HCT116 (cell line): ENCODE data around the gene LKAAEAR1. TPM values are rescaled to one million over a fixed set of nuclear protein-coding genes. Genes with fewer than 3 reads are reported as not detected.

Experiments used
- ATAC-seq: fragments of 200-7000 bp; cut with Tn5 transposase; 2 replicates; pipeline ENCODE4 v1.9.1; 2020; ENCODE audit warnings: mild to moderate bottlenecking, moderate library complexity
- BruUV-seq: library from RNA; stranded (reverse); fragments of 400-500 nt; replicated peaks from 2 replicates; lab custom pipeline; 2021; lab: Mats Ljungman, UMichigan
- CTCF ChIA-PET: fragments of 300-600 bp; sonication (Branson Sonifier 250); formaldehyde crosslinking; loops from one replicate; lab custom pipeline; 2021; ENCODE audit warnings: antibody characterized with exemption; lab: Charles Lee
- POLR2A ChIA-PET: fragments of 300-600, 350-600 bp; sonication (Branson Sonifier 250); formaldehyde crosslinking; loops from one replicate; lab custom pipeline; 2021; ENCODE audit warnings: antibody characterized with exemption; lab: Charles Lee
- RAD21 ChIA-PET, 2 experiments: fragments of 300-600 bp; sonication (Branson Sonifier 250); formaldehyde crosslinking; loops; one replicate each; lab custom pipeline; 2023; ENCODE audit warnings: low total read pairs in 2 of 2; ENCODE audit not compliant: uncharacterized antibody in 2 of 2, unreplicated experiment in 2 of 2, low non-redundant PET in 1 of 2; lab: Charles Lee
- DNase-seq: peaks from one replicate; pipeline ENCODE4 v3.0.0-alpha.2; 2010; ENCODE audit warnings: low read depth, low spot score
- H2AFZ ChIP-seq: fragments of 200-600 bp; shearing (Covaris generic), sonication (generic); 2 replicates; pipeline ENCODE4 v1.6.1; 2017; ENCODE audit warnings: low read depth, mixed run types, mixed read lengths, antibody characterized with exemption, low read length; ENCODE audit not compliant: poor library complexity, severe bottlenecking
- H3K27ac ChIP-seq: 2 replicates; pipeline ENCODE4 v1.5.1; 2012; ENCODE audit warnings: low read depth, low read length
- H3K27me3 ChIP-seq: fragments of 200-600 bp; sonication (generic); 2 replicates; pipeline ENCODE4 v1.6.1; 2016; ENCODE audit warnings: mixed run types, low read length, mixed read lengths; ENCODE audit not compliant: insufficient read depth
- H3K36me3 ChIP-seq, 2 experiments: fragments of 200-500 bp in 1 of 2; fragments of 200-600 bp in 1 of 2; sonication (Bioruptor generic) in 1 of 2; sonication (generic) in 1 of 2; 2 replicates each; pipeline versions ENCODE4 v1.5.1 to v1.6.1; 2014 to 2016; ENCODE audit warnings: low read length in 2 of 2, inconsistent platforms in 1 of 2, mixed read lengths in 1 of 2, mixed run types in 1 of 2; ENCODE audit not compliant: insufficient read depth in 2 of 2, control insufficient read depth in 1 of 2
- H3K4me1 ChIP-seq, 2 experiments: fragments of 200-600 bp in 1 of 2; sonication (generic) in 1 of 2; 2 replicates each; pipeline versions ENCODE4 v1.5.1 to v1.6.1; 2012 to 2017; ENCODE audit warnings: low read length in 2 of 2, inconsistent platforms in 1 of 2, mild to moderate bottlenecking in 1 of 2, mixed read lengths in 1 of 2, mixed run types in 1 of 2, moderate library complexity in 1 of 2; ENCODE audit not compliant: insufficient read depth in 2 of 2, control insufficient read depth in 1 of 2
- H3K4me2 ChIP-seq: fragments of 200-600 bp; sonication (generic); 2 replicates; pipeline ENCODE4 v1.6.1; 2017; ENCODE audit warnings: mixed run types, low read length, mixed read lengths
- H3K4me3 ChIP-seq, 2 experiments: fragments of 200-600 bp in 1 of 2; sonication (generic) in 1 of 2; replicated peaks in 1 of 2; 2 replicates each; pipeline ENCODE4 v1.5.1; 2011 to 2016; ENCODE audit warnings: low read length in 2 of 2, control low read depth in 1 of 2, low read depth in 1 of 2, mild to moderate bottlenecking in 1 of 2, mixed read lengths in 1 of 2, mixed run types in 1 of 2
- H3K79me2 ChIP-seq: fragments of 200-600 bp; sonication (generic); 2 replicates; pipeline ENCODE4 v1.6.1; 2017; ENCODE audit warnings: mild to moderate bottlenecking, mixed run types, low read length, moderate library complexity, mixed read lengths; ENCODE audit not compliant: insufficient read depth
- H3K9ac ChIP-seq: fragments of 200-600 bp; sonication (generic); 2 replicates; pipeline ENCODE4 v1.6.1; 2016; ENCODE audit warnings: low read length, mixed read lengths
- H3K9me2 ChIP-seq: fragments of 200-600 bp; sonication (generic), shearing (Covaris generic); 2 replicates; pipeline ENCODE4 v1.6.1; 2017; ENCODE audit warnings: mixed run types, mild to moderate bottlenecking, moderate library complexity; ENCODE audit not compliant: insufficient read depth
- H3K9me3 ChIP-seq, 2 experiments: fragments of 200-500 bp in 1 of 2; fragments of 200-600 bp in 1 of 2; sonication (Bioruptor generic) in 1 of 2; sonication (generic) in 1 of 2; 2 replicates each; pipeline ENCODE4 v1.6.1; 2014 to 2017; ENCODE audit warnings: low read length in 2 of 2, mixed read lengths in 2 of 2, inconsistent platforms in 1 of 2, low read depth in 1 of 2, mild to moderate bottlenecking in 1 of 2, mixed run types in 1 of 2, moderate library complexity in 1 of 2; ENCODE audit not compliant: control insufficient read depth in 1 of 2, insufficient read depth in 1 of 2
- H4K20me1 ChIP-seq: fragments of 200-600 bp; sonication (generic), shearing (Covaris generic); 2 replicates; pipeline ENCODE4 v1.6.1; 2017; ENCODE audit warnings: mixed run types, mild to moderate bottlenecking, moderate library complexity; ENCODE audit not compliant: insufficient read depth
- ATF3 ChIP-seq: IDR thresholded peaks from 2 replicates; pipeline ENCODE4 v1.6.1; 2012
- CBX3 ChIP-seq: IDR thresholded peaks from 2 replicates; pipeline ENCODE4 v1.6.1; 2012; ENCODE audit warnings: low read depth
- CEBPB ChIP-seq: IDR thresholded peaks from 2 replicates; pipeline ENCODE4 v1.6.1; 2012; ENCODE audit warnings: low read depth
- EGR1 ChIP-seq: IDR thresholded peaks from 2 replicates; pipeline ENCODE4 v1.6.1; 2012; ENCODE audit warnings: low read depth
- ELF1 ChIP-seq: IDR thresholded peaks from 2 replicates; pipeline ENCODE4 v1.6.1; 2012; ENCODE audit warnings: low read depth, borderline replicate concordance
- EZH2 ChIP-seq: fragments of 200-600 bp; sonication (generic); IDR thresholded peaks from 2 replicates; pipeline ENCODE4 v1.6.1; 2017; ENCODE audit warnings: antibody characterized with exemption, mixed run types
- EZH2phosphoT487 ChIP-seq: fragments of 200-600 bp; IDR thresholded peaks from 2 replicates; pipeline ENCODE4 v1.6.1; 2018; ENCODE audit warnings: antibody characterized with exemption, borderline replicate concordance
- JUND ChIP-seq: IDR thresholded peaks from 2 replicates; pipeline ENCODE4 v1.6.1; 2012
- POLR2A ChIP-seq: IDR thresholded peaks from 2 replicates; pipeline ENCODE4 v1.7.0; 2011; ENCODE audit warnings: borderline replicate concordance; ENCODE audit not compliant: insufficient read depth, insufficient read length; ENCODE audit errors: extremely low read depth
- POLR2AphosphoS5 ChIP-seq: IDR thresholded peaks from 2 replicates; pipeline ENCODE4 v1.6.1; 2011; ENCODE audit warnings: mild to moderate bottlenecking, low read depth, low read length, moderate library complexity
- RAD21 ChIP-seq: IDR thresholded peaks from 2 replicates; pipeline ENCODE4 v1.6.1; 2012; ENCODE audit warnings: low read depth, mild to moderate bottlenecking
- SIN3A ChIP-seq: IDR thresholded peaks from 2 replicates; pipeline ENCODE4 v1.6.1; 2012; ENCODE audit warnings: low read depth
- SP1 ChIP-seq: IDR thresholded peaks from 2 replicates; pipeline ENCODE4 v1.6.1; 2012; ENCODE audit warnings: low read depth
- SRF ChIP-seq: IDR thresholded peaks from 2 replicates; pipeline ENCODE4 v1.6.1; 2012; ENCODE audit warnings: low read depth
- TCF7L2 ChIP-seq: IDR thresholded peaks from 2 replicates; pipeline ENCODE4 v1.7.0; 2011; ENCODE audit warnings: borderline replicate concordance, inconsistent platforms; ENCODE audit not compliant: insufficient read depth, insufficient read length; ENCODE audit errors: extremely low read depth
- ZBTB33 ChIP-seq: IDR thresholded peaks from 2 replicates; pipeline ENCODE4 v1.6.1; 2011; ENCODE audit warnings: mild to moderate bottlenecking, low read length, moderate library complexity; ENCODE audit not compliant: insufficient replicate concordance; ENCODE audit errors: extremely low read depth
- ZNF274 ChIP-seq: fragments of 200-500 bp; sonication (Bioruptor generic); IDR thresholded peaks from 2 replicates; pipeline ENCODE4 v1.6.1; 2014; ENCODE audit warnings: mild to moderate bottlenecking, low read depth, low read length, inconsistent platforms
- intact Hi-C: fragments of 100-400 bp; cut with micrococcal nuclease; formaldehyde crosslinking; loops from 2 replicates; pipeline ENCODE4 v1.10.0; 2022
- total RNA-seq: library from RNA; stranded (reverse); gene quantifications from one replicate; pipeline ENCODE4 v1.2.1, GENCODE V29; 2021; ENCODE audit not compliant: unreplicated experiment
- TF ChIP-seq, protein P1 (sequence below): IDR thresholded peaks from 2 replicates; pipeline ENCODE4 v1.6.1; 2012
- TF ChIP-seq, protein P2 (sequence below): IDR thresholded peaks from 2 replicates; pipeline ENCODE4 v1.6.1; 2012; ENCODE audit warnings: low read depth
- TF ChIP-seq, protein P3 (sequence below), 3 experiments: fragments of 200-600 bp in 1 of 3; sonication (generic) in 1 of 3; IDR thresholded peaks in 2 of 3; conservative IDR thresholded peaks in 1 of 3; 2 replicates each; pipeline ENCODE4 v1.5.1; 2012 to 2017; ENCODE audit warnings: low read depth in 2 of 3, low read length in 2 of 3, antibody characterized with exemption in 1 of 3, borderline replicate concordance in 1 of 3, control low read depth in 1 of 3, mild to moderate bottlenecking in 1 of 3, mixed read lengths in 1 of 3, mixed run types in 1 of 3, moderate library complexity in 1 of 3; ENCODE audit not compliant: insufficient read depth in 1 of 3

LKAAEAR1 gene
- total RNA-seq, 1 experiment from 2014 or later: not detected

- Histone ChIP-seq H3K79me2 (no peaks in the 10 kb centered on the region), H3K36me3 (no peaks in the 10 kb centered on the region), H2AFZ (no peak overlapping the region), H3K9me2 (no peaks in the 10 kb centered on the region), H3K9me3 (no peaks in the 10 kb centered on the region), H3K27ac (no peak overlapping the region), H3K4me1 (peaks cover 27 to 34% of the 10 kb centered on the region in 2 experiments), H3K4me2 (no peak overlapping the region), H3K9ac (no peak overlapping the region), H4K20me1 (no peaks in the 10 kb centered on the region), H3K27me3 (no peaks in the 10 kb centered on the region), H3K4me3 (no peak overlapping the region)
- intact Hi-C loops: no loop called here
- no TSS peak for BruUV-seq
- ChIA-PET POLR2A (no interaction called here), CTCF (interaction anchor here (1.1 kb wide), 1 partner anchor 9 kb away, joined by 3 read pairs; no protein-coding TSS in a partner anchor), RAD21 (no interaction called here)
- no peak for ATAC-seq
- TF ChIP-seq CBX3: no peak
- no peak for TF ChIP-seq POLR2A
- no peak for TF ChIP-seq ATF3
- TF ChIP-seq, protein P1, sequence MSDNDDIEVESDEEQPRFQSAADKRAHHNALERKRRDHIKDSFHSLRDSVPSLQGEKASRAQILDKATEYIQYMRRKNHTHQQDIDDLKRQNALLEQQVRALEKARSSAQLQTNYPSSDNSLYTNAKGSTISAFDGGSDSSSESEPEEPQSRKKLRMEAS: no peak
- no peak for TF ChIP-seq JUND
- no peak for TF ChIP-seq POLR2AphosphoS5
- TF ChIP-seq RAD21: no peak
- no peak for TF ChIP-seq ZBTB33
- no peak for TF ChIP-seq SRF
- no peak for TF ChIP-seq SIN3A
- TF ChIP-seq EGR1: no peak
- TF ChIP-seq ELF1: no peak
- TF ChIP-seq CEBPB: no peak
- TF ChIP-seq, protein P2, sequence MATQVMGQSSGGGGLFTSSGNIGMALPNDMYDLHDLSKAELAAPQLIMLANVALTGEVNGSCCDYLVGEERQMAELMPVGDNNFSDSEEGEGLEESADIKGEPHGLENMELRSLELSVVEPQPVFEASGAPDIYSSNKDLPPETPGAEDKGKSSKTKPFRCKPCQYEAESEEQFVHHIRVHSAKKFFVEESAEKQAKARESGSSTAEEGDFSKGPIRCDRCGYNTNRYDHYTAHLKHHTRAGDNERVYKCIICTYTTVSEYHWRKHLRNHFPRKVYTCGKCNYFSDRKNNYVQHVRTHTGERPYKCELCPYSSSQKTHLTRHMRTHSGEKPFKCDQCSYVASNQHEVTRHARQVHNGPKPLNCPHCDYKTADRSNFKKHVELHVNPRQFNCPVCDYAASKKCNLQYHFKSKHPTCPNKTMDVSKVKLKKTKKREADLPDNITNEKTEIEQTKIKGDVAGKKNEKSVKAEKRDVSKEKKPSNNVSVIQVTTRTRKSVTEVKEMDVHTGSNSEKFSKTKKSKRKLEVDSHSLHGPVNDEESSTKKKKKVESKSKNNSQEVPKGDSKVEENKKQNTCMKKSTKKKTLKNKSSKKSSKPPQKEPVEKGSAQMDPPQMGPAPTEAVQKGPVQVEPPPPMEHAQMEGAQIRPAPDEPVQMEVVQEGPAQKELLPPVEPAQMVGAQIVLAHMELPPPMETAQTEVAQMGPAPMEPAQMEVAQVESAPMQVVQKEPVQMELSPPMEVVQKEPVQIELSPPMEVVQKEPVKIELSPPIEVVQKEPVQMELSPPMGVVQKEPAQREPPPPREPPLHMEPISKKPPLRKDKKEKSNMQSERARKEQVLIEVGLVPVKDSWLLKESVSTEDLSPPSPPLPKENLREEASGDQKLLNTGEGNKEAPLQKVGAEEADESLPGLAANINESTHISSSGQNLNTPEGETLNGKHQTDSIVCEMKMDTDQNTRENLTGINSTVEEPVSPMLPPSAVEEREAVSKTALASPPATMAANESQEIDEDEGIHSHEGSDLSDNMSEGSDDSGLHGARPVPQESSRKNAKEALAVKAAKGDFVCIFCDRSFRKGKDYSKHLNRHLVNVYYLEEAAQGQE: no peak
- TF ChIP-seq, protein P3, sequence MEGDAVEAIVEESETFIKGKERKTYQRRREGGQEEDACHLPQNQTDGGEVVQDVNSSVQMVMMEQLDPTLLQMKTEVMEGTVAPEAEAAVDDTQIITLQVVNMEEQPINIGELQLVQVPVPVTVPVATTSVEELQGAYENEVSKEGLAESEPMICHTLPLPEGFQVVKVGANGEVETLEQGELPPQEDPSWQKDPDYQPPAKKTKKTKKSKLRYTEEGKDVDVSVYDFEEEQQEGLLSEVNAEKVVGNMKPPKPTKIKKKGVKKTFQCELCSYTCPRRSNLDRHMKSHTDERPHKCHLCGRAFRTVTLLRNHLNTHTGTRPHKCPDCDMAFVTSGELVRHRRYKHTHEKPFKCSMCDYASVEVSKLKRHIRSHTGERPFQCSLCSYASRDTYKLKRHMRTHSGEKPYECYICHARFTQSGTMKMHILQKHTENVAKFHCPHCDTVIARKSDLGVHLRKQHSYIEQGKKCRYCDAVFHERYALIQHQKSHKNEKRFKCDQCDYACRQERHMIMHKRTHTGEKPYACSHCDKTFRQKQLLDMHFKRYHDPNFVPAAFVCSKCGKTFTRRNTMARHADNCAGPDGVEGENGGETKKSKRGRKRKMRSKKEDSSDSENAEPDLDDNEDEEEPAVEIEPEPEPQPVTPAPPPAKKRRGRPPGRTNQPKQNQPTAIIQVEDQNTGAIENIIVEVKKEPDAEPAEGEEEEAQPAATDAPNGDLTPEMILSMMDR (IDR thresholded peaks at IDR 0.05 in 2 of 3, conservative IDR thresholded peaks at IDR 0.05 in 1 of 3; ENCODE audit: borderline replicate concordance in 1 of 3, insufficient read depth in 1 of 3, low read depth in 2 of 3, low read length in 2 of 3): no peak
- no peak for TF ChIP-seq ZNF274
- TF ChIP-seq EZH2: no peak
- TF ChIP-seq SP1: no peak
- no peak for TF ChIP-seq TCF7L2
- TF ChIP-seq EZH2phosphoT487: no peak
- no peak for DNase-seq
Measured at GRCh38 chr20:64047968-64048401, 36.2 kb downstream of the LKAAEAR1 start.
